HG03378 (cell line): ENCODE results near the gene FBXW2.
"Not testable (repeated sequence)": the region's sequence is repeated elsewhere in the genome, so short reads cannot be mapped to it uniquely, and the experiment has no call there.

Source experiments
- ATAC-seq: cut with Tn5 transposase; IDR thresholded peaks from one replicate; pipeline ENCODE4 v1.9.1; 2021; ENCODE audit warnings: mild to moderate bottlenecking, moderate library complexity; ENCODE audit not compliant: unreplicated experiment

FBXW2 gene

DNA sequence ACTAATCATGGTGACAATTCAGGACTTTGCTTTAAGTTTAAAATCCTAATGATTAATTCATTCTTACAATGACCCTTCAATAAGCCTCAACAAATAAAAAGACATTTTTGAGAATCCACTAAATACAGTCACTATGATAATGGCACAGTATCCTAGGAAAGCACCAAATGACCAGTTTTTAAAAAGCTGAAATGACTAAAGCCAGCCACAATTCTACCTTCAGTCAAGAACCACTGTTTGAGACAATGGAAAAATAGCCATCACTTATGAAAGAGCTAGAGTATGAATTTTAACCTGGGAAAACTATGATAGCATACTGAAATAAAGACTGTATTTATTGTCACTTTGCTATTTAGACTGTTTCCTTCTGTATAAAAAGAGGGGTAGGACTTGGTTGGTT is 14.0 kb downstream of the FBXW2 start:
- ATAC-seq, result no peak

DNA sequence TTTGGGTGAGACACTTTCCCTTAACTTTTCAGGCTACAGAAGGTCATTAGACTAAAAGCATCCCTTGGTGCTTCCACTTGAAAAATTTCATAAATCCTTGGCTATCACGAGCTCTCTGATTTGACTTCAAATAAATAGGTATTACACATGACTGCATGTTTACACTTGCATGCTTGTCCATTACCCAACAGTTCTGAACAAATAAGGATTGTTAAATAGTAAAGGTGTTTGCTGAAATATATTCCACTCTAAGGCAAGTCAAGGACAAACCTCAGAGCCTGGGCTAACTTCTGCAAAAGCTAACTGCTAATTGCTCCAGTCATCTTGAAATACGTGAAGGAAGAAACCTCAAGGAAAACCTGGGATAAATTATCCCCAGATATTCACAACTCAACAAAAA is 14.5 kb downstream of the FBXW2 start:
- no peak for ATAC-seq

DNA sequence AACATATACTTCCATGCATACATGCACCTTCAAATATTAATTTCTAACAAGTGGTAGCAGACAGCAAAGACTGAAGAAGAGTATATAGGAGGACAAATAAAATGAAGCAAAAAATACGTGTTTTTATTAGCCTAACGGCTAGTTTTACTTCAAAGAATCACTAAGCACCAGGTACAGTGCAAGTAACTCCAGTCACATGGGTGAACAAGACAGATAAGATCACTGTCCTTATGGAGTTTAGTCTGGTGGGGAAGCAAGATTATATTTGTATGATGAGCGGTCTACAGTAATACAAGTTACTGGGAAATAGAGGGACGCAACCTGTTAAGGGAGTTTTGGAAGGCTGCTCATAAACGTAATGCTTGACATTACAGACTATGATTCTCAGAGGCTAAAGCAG is 16.0 kb downstream of the FBXW2 start:
- no peak for ATAC-seq

DNA sequence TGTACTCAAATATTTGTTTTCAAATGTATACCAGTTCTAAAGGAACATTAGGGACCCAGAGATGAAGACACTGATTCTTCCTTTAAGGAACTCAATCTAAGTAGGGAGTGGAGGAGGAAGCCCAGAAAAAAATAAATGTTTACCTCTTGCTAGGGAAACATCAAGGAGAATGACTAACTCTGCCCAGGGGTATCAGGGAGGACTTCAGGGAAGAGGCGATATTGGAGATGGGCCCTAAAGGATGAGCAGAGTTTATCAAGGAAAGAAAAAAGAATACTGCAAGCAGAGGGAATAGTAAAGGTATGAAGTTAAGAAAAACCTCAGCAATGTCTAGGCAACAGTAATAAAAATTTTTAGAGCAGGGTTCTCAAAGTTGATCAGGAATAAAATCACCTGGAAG is 16.4 kb downstream of the FBXW2 start:
- no peak for ATAC-seq

DNA sequence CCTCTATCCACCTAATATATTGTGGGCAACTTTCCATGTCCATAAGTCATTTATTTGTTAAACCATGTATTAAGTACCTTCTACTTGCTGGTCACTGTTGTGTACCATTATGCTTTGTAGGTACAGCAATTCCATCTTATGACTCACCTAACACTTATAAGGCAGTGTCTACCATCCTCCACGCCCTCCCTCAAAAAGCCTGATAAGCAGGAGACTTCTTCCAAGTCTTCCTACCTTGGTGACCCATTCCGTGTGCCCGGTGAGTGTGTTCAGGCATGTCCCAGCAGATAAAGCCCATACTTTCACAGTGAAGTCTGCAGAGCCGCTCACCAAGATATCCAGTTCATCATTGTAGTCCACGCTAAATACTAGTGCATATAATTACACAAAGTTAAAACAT is 17.4 kb downstream of the FBXW2 start:
- no peak for ATAC-seq

DNA sequence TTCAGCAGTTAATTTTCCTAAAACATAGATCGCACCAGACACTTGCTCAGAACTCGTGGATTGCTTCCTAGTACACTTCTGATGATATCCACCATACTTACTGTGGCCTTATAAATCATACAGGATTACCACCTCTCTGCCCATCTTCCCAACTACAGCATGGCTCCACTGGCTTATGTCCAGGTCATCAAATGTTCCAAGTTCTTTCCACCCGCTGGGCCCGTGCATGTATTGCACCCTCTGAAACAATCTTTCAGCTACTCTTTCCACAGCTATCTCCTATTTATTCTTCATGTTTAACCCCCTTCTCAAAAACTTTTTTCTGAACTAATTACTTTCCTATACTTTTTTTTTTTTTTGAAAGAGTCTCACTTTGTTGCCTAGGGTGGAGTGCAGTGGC is 18.5 kb downstream of the FBXW2 start:
- ATAC-seq, result no peak

DNA sequence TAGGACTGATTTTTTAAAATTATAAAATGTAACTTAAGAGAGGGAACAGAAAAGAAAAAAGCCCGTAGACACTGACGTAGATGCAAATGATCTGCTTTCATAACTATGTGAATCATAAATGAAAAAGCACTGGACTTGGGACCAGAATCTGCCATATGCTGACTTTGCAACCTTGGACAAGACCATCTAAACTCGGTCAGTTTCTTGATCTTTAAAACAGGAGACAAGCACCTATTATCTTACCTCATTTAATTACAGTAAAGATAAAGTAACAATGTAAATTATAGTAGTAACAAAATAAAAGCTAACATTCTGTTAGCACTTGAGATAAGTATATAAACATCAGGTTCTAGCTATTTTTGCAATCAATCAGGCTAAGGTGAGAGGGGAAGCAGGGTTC is 20.0 kb downstream of the FBXW2 start:
- no peak for ATAC-seq

DNA sequence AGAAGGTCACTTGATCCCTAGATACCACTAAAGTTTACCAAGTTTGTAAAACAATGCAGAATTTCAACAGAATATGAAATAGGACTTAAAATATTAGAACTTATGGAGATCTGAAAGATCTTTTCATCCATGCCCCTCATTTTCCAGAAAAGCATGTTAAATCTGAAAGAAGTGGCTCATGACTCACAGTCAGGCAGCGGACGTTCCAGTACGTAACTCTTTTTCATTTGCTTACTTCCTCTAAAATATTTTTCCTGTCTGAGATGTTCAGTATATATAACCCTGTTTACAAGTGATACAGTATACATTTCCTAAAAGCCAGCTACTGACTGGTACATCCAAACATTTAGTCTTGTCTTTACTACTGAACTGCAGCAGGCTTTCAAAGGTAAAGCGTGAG is 22.3 kb downstream of the FBXW2 start:
- no peak for ATAC-seq

DNA sequence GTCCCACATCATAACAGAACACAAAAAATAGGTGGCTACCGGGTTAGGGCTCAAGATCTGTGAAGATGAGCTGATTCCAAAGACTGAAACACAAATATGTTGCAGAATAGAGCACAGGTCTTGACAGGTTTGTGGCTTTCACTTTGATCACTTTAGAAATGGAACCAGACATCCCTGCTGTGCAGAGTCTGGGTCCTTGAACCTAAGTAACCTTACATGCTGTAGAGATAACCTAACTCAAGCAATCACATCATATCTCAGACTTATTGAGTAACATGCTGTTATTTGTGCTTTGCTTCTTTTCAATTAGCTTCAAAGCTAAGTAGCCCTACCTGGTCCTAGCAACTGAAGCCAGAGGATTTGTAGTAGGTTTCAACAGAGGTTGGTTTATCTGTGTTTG is 24.3 kb downstream of the FBXW2 start:
- ATAC-seq, result no peak

DNA sequence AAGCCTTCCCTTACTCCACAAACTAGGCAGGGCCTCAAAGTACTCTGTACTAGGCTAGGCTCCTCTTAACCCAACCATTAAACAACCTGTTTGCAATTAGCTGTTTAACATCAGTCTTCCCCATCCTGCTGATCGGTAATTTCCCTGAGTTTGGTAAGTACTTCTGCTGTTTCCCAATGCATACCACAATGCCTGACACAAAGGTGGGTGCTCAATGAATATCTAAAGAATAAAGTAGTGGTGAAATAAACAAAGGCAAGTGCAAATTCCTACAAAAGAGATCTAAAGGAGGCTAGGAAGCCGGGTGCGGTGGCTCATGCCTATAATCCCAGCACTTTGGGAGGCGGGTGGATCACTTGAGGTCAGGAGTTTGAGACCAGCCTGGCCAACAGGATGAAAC is 25.0 kb downstream of the FBXW2 start:
- ATAC-seq, result no peak

DNA sequence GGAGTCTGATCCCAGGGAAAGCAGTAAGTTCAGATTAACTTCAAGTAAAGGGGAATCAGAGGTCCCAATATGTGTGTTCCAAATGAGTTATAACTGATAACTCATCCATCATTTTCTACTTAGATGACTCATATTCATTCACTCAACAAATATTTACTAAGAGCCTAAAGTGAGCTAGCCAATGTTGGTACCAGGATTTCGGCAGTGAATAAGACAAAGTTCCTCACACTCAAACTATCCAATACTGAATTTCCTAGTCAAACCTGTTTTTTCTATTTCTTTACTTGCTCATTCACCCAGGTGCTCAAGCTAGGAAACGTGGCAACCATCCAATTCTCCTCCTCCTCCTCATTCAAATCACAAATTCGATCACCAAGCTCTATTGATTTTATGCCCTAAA is 25.8 kb downstream of the FBXW2 start:
- ATAC-seq, result no peak

DNA sequence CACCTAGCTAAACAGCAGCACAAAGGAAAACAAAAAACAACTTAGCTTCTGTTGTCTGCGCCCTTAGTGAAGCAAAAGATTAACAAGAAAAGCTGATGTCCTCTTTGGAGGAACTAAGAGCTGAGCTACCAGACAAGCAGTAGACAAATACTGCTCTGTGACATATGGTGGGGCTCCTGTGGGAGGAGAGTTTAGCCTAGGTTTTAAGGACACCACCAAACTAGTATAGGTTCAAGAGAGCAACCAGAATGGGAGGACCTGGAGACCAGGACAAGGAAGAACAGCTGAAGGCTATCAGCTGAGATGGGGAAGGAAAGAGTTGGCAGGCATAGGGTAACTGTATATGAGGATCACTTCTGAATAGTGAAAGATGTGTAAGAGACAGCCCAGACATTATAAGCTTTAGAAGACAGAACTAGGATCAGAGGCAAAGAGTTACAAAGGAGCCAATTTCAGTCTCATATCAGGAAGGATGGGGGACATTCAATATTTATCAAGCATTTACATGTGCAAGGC is 27.2 kb downstream of the FBXW2 start:
- ATAC-seq, result no peak

DNA sequence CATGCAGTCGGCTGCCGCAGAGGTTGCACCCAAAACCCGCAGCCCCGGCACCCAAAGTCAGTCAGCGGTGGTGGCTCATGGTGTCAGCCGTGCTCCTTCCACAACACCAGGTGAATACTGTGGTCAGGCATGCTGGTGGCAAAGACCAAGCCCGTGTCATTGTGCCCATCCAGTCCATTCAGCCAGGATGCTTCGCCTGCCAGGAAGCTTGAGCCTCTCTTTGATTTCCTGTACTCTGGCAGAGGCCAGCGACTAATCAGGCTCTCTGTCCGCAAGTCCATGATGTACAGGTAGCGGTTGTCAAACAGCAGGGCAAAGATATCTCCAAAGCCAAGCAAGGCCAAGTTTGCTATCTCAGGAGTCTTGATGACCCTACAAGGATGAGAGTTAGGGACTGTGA is 28.7 kb downstream of the FBXW2 start:
- ATAC-seq, result no peak

DNA sequence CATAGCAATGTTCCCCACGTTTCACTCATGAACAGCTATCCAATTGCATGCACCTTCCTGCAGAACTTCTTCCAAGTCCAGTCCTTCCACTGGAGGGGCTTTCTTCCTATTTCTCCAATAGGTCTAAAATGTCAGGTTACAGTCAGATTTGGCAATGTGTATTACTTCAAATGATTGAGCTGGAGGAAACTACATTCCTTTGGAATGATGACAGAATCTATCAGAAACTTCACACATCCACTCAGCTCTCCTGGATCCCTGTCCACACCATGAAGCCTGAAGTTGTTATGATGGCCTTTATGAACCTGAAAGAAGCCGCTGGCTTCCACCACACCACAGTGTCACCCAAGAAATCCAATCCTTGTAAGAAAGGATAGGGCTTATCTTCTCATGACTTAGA is 32.2 kb downstream of the FBXW2 start:
- no peak for ATAC-seq

DNA sequence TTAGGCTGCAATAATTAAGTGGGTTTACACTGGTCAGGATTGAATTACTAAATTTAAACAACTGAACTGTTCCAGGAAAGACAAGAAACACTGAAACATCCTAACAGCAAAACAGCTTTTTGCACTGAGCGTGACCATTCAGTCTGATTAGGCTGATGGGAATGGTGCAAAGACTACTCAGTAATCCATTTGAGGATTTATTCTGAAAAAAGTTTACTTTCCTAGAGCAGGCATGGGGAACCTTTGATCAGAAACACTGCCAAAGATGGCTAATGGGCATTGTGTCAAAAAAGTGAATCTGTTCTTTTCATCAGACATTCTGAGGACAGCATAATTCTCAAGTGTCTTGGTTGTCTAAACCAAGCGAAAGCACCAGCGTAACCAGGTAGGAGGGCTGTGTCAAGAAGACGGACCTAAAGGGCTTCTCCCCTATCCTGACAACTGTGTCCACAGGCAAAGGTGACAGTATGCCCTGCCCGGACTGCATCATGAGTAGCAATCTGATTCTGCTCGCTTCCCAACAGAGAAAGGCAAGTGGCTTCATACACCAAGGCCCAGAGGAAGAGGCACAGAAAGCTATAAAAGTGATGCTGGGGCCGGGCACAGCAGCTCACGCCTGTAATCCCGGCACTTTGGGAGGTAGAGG is 33.3 kb downstream of the FBXW2 start:
- no peak for ATAC-seq

DNA sequence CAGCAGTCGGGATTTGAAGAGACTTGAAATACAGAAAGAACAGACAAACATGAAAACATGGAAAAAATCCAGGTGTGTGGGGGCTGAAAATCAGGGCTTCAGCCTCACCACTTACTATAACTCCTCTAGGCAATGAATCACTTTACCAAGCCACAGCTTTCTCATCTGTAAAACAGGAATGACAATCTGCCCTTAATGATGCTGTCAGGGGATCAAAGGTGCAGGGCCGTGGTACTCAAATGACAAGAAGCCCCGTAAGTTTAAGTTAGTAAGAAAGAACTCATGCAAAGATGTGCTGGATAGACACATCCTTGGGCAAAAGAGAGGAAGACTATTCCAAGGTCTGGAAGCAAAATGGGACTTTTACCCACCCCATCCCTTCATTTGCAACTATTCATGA is 34.7 kb downstream of the FBXW2 start:
- ATAC-seq, result no peak

DNA sequence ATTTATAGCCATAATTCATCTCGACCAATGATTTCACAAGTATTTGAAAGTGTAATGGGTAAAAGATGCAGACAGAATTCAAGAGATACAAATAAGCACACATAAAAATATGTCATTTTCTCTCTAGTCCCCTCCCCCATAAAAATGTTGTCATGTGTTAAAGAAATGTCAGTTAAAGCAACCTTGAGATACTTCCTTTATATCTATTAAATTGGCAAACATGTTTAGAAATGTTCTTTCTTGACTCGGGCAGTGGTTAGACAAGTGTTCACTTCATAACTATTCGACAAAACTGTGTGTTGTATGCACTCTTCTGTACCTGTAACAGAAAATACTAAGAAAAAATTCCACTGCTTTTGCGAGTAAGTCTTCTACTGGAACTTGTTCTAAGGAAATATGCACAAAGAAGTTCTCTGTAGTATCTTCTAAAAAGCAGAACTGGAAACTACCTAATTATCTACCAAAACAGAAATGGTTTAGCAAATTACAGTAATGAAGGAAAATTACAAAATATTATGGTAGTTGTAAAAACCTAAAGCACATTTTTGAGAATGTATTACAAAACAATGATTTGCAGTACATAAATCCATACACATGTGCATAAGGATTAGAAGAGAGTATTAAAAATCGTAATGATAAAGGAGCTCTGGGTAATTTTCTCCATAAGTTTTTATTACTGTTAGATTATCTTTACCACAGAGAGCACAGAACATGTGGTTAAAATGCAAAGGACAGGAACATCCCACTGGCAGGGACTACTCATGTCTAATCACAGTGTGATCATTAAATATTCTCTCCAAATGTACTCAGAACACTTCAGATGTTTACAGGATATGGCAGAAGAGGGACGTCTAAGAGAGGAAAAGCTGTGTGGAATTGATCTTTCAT is 35.9 kb downstream of the FBXW2 start:
- no peak for ATAC-seq

DNA sequence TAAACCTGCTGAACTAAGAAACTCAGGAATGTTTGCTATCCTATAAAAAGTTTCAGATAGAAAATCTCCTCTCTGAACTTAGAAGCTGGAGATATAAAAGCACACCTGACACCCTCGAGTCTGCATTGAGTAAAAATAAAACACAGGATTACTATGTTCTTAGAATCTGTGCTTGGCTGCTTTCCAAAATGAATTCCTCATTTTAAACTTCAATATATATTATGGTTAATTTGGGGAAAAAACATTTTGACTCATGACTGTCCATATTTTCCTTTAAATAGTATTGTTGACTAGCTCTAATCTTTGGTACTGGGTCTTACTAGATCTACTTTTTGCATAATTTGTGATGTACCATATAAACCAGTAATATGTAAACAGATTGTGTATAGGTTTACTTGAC is 36.7 kb downstream of the FBXW2 start:
- ATAC-seq, result no peak

DNA sequence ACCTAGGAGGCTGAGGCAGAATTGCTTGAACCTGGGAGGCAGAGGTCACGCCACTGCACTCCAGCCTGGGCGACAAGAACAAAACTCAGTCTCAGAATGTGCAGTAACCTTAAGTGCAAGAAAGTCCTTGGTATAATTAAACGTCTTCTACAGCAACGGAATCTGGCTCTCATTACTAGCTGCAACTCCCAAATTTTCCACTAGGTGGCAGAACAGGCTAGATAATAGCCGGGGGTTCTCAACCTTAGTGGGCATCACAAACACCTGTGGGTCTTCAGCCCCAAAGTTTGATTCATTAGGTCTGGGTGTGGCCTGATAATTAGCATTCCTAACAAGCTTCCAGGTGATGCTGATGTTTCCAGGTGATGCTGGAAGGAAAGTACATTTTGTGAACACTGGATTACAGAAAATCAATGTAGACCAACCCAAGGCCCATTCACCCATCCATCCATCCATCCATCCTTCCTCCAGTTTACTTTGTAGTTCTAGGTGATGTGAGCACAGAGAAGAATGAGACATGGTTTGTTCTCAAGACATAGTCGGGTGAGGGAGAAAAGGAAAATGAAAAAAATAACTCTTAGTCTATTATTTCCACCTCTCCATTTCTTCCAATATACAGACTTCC is 37.3 kb downstream of the FBXW2 start:
- ATAC-seq, result peak; percentile 49

DNA sequence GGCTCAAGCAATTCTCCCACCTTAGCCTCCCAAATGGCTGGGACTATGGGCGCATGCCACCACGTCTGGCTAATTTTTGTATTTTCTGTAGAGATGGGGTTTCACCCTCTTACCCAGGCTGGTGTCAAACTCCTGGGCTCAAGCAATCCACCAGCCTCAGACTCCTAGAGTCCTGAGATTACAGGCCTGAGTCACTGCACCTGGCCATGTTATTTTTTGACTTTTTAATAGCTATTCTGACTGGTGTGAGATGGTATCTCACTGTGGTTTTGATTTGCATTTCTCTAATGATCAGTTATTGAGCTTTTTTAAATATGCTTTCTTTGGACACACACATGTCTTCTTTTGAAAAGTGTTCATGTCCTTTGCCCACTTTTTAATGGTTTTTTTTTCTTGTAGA is 38.2 kb downstream of the FBXW2 start:
- ATAC-seq, result no peak

DNA sequence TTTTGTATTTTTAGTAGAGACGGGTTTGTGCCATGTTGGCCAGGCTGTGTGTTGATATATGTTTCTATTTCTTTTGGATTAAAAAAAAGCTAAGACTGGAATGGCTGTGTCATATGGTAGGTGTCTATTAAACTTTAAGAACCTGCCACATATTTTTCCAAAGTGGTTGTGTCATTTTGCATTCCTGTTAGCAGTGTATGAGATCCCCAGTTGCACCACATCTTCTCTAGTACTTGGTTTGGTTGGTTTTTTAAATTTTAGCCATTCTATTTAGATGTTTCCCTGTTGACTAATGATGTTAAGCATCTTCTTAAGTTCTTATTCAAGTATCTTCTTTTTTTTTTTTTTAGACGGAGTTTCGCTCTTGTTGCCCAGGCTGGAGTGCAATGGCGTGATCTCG is 42.8 kb downstream of the FBXW2 start:
- ATAC-seq, result no peak

DNA sequence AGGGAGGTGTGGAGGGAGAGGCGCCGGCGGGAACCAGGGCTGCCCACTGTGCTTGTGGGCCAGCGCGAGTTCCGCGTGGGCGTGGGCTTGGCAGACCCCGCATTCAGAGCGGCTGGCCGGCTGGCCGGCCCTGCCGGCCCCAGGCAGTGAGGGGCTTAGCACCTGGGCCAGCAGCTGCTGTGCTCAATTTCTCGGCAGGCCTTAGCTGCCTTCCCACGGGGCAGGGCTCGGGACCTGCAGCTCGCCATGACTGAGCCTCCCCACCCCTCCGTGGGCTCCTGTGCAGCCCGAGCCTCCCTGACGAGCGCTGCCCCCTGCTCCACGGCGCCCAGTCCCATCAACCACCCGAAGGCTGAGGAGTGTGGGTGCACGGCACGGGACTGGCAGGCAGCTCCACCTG is 46.9 kb downstream of the FBXW2 start:
- not testable (repeated sequence) for ATAC-seq
